ENCODE measurements around the gene LFNG.
"Not testable (repeated sequence)": the region's sequence is repeated elsewhere in the genome, so short reads cannot be mapped to it uniquely, and the experiment has no call there.

The LFNG gene

GRCh38 chr7:2553108-2553507 is 33.5 kb downstream of the LFNG start:
- no peak for TF ChIP-seq CTCF (conservative IDR thresholded peaks at IDR 0.05; ENCODE audit: low read length)
- DNase-seq (ENCODE audit: low read depth) = no peak
- no peak overlapping the region for H3K4me3 ChIP-seq (ENCODE audit: low read length)

GRCh38 chr7:2553831-2554581 is 34.4 kb downstream of the LFNG start:
- DNase-seq (ENCODE audit: low read depth) = no peak
- H3K4me3 ChIP-seq (ENCODE audit: low read length) = peak overlapping the region; percentile 85
- no peak for TF ChIP-seq CTCF (conservative IDR thresholded peaks at IDR 0.05; ENCODE audit: low read length)

- no peak for DNase-seq (ENCODE audit: low read depth)
- peak overlapping the region; percentile 85 for H3K4me3 ChIP-seq (ENCODE audit: low read length)
- TF ChIP-seq CTCF (conservative IDR thresholded peaks at IDR 0.05; ENCODE audit: low read length) = no peak; the same call in 1 of the 2 replicates
Measured at GRCh38 chr7:2554661-2555111, 35.1 kb downstream of the LFNG start.

GRCh38 chr7:2555121-2556052 is 35.8 kb downstream of the LFNG start, which contains the start of gene BRAT1:
BRAT1 (minus strand) TSS chr7:2555524; CDS start chr7:2554431, 1,093 bp downstream.
- peak; percentile 90 for DNase-seq (ENCODE audit: low read depth)
- peak within 1 kb of the TSS; percentile 85 for H3K4me3 ChIP-seq (ENCODE audit: low read length)
- peak; percentile 45 for TF ChIP-seq CTCF (conservative IDR thresholded peaks at IDR 0.05; ENCODE audit: low read length)

- H3K4me3 ChIP-seq (ENCODE audit: low read length) = peak within 1 kb of the TSS; percentile 85
- TF ChIP-seq CTCF (conservative IDR thresholded peaks at IDR 0.05; ENCODE audit: low read length) = no peak
- peak; percentile 87 for DNase-seq (ENCODE audit: low read depth)
Measured at GRCh38 chr7:2558629-2559282, 39.2 kb downstream of the LFNG start, which contains the start of gene IQCE. IQCE (plus strand) TSS chr7:2558979; CDS start chr7:2559182, 203 bp downstream.

GRCh38 chr7:2559283-2559950 is 39.8 kb downstream of the LFNG start:
- DNase-seq (ENCODE audit: low read depth) = no peak
- TF ChIP-seq CTCF (conservative IDR thresholded peaks at IDR 0.05; ENCODE audit: low read length) = no peak
- H3K4me3 ChIP-seq (ENCODE audit: low read length) = peak overlapping the region; percentile 85

- DNase-seq (ENCODE audit: low read depth); H3K4me3 ChIP-seq (ENCODE audit: low read length): not testable (repeated sequence)
Measured at GRCh38 chr7:2563955-2564354, 44.4 kb downstream of the LFNG start.

Data from AG10803 (cell line).